Activated CD8-positive, alpha-beta memory T cell treated with anti-CD3 and anti-CD28 coated beads, Interleukin-2, amount 50 U/mL, for 1 hour (primary cell): ENCODE results near the gene KRT32.

Source experiments
- DNase-seq: peaks from one replicate; pipeline ENCODE4 v3.0.0-alpha.2; 2020; ENCODE audit errors: extremely low read depth

KRT32 gene

GRCh38 chr17:41492771-41493170 is 25.6 kb upstream of the KRT32 start:
- no peak for DNase-seq

GRCh38 chr17:41492351-41492750 is 25.2 kb upstream of the KRT32 start:
- no peak for DNase-seq

DNA sequence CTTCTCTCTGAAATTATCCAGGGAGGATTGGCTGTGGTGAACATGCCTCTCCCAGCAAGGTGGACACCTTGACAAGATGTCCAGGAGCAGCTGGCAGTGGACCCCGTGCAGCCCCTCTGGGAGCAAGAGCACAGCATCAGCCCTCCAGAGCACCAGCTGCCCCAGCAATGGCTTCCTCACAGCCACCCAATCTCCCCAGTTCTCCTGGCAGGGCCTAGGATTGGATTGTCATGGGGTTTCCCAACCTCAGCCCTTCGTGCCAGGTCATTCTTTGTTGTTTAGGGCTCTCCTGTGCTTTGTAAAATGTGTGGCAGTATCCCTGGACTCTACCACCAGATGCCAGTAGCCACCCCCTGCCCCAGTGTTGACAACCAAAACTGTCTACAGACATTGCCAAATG is 24.3 kb upstream of the KRT32 start:
- no peak for DNase-seq

GRCh38 chr17:41490000-41490990 is 23.1 kb upstream of the KRT32 start:
- DNase-seq: no peak

GRCh38 chr17:41489531-41489930 is 22.3 kb upstream of the KRT32 start, which contains the start of gene KRT36:
KRT36 (minus strand) TSS chr17:41489910; CDS start chr17:41489864, 46 bp downstream.
- no peak for DNase-seq

DNA sequence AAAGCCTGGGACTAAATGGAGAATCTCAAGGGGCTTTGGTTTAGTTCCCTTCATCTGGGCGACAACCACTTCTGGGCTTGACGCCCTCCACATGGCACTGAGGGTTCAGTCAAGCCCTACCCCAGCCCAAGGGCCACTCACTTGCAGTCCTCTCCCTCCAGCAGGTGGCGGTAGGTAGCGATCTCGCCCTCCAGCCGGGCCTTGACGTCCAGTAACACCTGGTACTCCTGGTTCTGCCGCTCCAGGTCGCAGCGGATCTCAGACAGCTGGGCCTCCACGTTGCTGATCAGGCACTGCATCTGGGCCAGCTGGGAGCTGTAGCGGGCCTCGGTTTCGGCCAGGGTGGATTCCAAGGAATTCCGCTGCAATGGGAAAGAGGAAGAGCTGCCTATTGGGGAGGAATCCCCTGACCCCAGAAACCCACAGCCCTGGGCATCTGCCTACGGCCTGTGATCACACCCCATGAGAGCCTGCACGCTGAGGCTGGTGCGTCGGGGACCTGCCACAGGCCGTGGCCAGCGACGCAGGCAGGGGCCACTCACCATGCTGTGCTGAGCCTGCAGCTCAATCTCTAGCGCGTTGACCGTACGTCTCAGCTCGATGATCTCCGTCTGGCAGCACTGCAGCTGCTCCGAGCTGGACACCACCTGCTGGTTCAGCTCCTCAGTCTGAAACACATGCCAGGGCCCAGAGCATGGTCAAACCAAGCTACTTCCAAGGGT is 19.8 kb upstream of the KRT32 start:
- DNase-seq: no peak

GRCh38 chr17:41486316-41486715 is 19.1 kb upstream of the KRT32 start:
- no peak for DNase-seq

- DNase-seq: no peak
These were observed 18.0 kb upstream of the KRT32 start for GRCh38 chr17:41484920-41485904.

GRCh38 chr17:41483991-41484826 is 17.0 kb upstream of the KRT32 start:
- DNase-seq: no peak

- no peak for DNase-seq
These were observed 16.3 kb upstream of the KRT32 start for GRCh38 chr17:41483531-41483930.

DNA sequence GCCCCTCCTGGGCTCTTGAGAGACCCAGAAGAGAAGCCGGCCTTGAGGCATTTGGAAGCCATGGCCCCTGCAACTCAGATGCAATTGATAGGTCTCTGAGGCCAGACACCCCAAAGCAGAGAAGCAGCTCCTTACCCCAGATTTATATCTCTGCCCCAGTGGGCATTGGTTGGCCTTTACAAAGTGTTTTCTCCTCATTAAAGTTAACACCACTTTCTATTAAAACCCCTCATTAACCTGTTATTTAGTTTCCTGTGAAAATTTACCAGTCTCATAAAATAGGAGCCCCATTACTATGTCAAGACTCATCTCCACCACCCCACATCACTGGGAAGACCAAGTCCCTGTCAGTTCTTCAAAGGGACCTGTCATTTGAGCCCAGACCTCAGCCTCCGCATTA is 13.8 kb upstream of the KRT32 start, which contains the start of gene KRT35:
KRT35 (minus strand) TSS at position 116 of the 400 bp plus-strand sequence; CDS start at position 62, 54 bp downstream.
- DNase-seq: no peak

DNA sequence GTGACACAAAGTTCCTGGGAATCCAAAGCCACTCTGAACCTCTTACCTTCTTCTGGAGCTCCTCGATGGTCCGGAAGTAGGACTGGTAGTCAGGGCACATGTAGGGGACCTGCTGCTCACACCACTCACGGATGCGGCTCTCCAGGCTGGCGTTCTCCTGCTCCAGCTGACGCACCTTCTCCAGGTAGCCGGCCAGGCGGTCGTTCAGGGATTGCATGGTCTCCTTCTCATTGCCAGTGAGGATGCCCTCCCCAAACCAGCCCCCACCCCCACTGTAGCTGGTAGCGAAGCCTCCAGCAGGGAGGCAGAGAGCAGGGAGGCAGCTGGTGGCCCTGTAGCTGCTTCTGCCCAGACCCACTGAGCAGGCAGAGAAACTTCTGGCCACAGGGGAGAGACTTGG is 13.4 kb upstream of the KRT32 start:
- DNase-seq: no peak

DNA sequence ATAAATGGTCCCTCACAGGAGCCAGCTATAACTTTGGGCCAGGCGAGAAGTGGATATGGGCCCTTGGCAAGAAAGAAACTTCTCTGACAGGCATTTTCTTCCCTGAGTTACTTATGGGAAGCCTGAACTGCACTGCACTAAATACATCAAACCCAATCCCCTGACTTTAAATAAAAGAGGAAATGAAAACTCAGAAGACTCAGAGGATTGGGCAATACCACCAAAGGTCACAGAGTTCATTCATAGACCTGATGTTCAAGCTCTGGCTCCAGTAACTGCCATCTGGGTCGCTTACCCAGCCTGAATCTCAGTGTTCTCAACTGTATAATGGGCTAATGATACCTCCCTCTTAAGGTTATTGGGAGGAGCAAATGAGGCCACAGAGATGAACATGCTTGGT is 12.9 kb upstream of the KRT32 start:
- DNase-seq: no peak

- DNase-seq: no peak
These were observed 11.1 kb upstream of the KRT32 start for GRCh38 chr17:41478237-41478636.

- DNase-seq: no peak
These were observed 10.0 kb upstream of the KRT32 start for GRCh38 chr17:41476866-41477815.

DNA sequence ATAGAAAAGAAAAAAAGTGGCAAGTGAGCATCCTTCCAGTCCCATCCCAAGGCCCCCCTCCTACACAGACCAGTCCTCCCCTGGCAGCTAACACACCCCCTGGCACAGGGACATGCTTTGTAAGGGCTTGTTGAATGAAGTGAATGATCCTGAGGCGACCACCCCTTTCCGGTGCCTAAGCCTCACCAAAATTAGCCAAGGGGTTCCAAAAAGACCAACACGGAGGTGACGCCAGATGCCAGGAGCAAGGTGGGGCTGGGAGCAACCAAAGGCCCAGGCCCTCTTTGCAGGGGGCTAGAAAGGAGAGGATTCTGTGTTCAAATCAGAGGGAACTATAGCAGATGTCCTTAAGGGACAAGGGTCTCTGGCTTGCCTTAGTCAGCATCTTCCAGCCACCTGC is 8.2 kb upstream of the KRT32 start:
- no peak for DNase-seq

DNA sequence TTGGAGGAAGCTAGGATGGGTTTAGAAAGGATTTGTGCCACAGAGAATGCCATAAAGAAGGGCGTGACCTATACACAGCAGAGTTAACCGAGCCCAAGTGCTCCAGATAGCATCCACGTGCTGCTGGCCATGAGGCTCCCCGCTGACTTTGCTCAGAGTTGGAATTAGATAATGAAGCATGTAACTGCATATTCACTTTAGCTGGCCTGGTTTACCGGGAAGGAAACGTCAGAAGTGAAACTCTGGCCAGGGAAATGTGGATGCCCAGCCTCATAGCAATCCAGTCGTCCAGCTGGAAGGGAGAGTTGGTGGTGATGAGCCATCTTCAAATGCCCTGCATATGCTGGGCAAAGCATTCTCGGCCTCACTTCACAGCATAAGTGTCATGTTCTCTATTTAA is 7.7 kb upstream of the KRT32 start:
- no peak for DNase-seq

GRCh38 chr17:41468346-41468745 is 1.2 kb upstream of the KRT32 start:
- no peak for DNase-seq

- DNase-seq: no peak
These were observed 375 bp upstream of the KRT32 start for GRCh38 chr17:41467561-41467960.
